K562 (cell line): Measurements from ENCODE around the gene PBX1. TPM values are rescaled to one million over a fixed set of nuclear protein-coding genes. Genes with fewer than 3 reads are reported as not detected.
"Not testable (repeated sequence)": the region's sequence is repeated elsewhere in the genome, so short reads cannot be mapped to it uniquely, and the experiment has no call there.

Experiments used
- ATAC-seq: fragments of 200-7000 bp; cut with Tn5 transposase; 3 replicates; pipeline ENCODE4 v1.9.1; 2020; ENCODE audit warnings: moderate library complexity
- BruUV-seq: library from RNA; stranded (reverse); fragments of 400-500 nt; replicated peaks from 2 replicates; lab custom pipeline; 2021; lab: Mats Ljungman, UMichigan
- CTCF ChIA-PET: fragments of 300-600 bp; formaldehyde crosslinking; extraction: SDS; loops from one replicate; lab custom pipeline; 2021; ENCODE audit warnings: low intra/inter-chr PET ratio; lab: Yijun Ruan, JAX
- POLR2A ChIA-PET: fragments of 300-600, 350-650 bp; sonication (Branson Sonifier 250); formaldehyde crosslinking; extraction: SDS; loops from one replicate; lab custom pipeline; 2021; ENCODE audit warnings: antibody characterized with exemption, inconsistent platforms; lab: Yijun Ruan, JAX
- DNase-seq, 4 experiments: peaks; one replicate each; pipeline versions ENCODE4 v3.0.0 to v3.0.0-alpha.2; 2011 to 2018; ENCODE audit warnings: low spot score in 3 of 4, mixed read lengths in 3 of 4; ENCODE audit errors: extremely low read depth in 1 of 4
- FAIRE-seq: peaks from 2 replicates; lab custom pipeline; 2011; peaks lifted over from hg19 to GRCh38; lab: Jason Lieb, UNC
- H2AFZ ChIP-seq: 2 replicates; pipeline ENCODE4 v1.6.0; 2011; ENCODE audit warnings: low read depth, low read length, control low read depth, inconsistent platforms
- H3K27ac ChIP-seq: fragments of 200-600 bp; 3 replicates; pipeline ENCODE4 v1.8.0; 2011; ENCODE audit warnings: low read depth, mild to moderate bottlenecking, control low read depth, inconsistent platforms, low read length, moderate library complexity, mixed read lengths; ENCODE audit errors: extremely low read depth
- H3K27me3 ChIP-seq, 2 experiments: fragments of 300-600 bp in 1 of 2; 2 replicates in 1 of 2; 3 replicates in 1 of 2; pipeline versions ENCODE4 v1.6.0 to v1.8.0; 2011; ENCODE audit warnings: inconsistent platforms in 2 of 2, low read length in 2 of 2, mild to moderate bottlenecking in 1 of 2, mixed read lengths in 1 of 2, moderate library complexity in 1 of 2; ENCODE audit not compliant: control insufficient read depth in 2 of 2, insufficient read depth in 2 of 2
- H3K36me3 ChIP-seq: fragments of 300-600 bp; 3 replicates; pipeline ENCODE4 v1.8.0; 2011; ENCODE audit warnings: mild to moderate bottlenecking, low read length, inconsistent platforms; ENCODE audit not compliant: control insufficient read depth, insufficient read depth
- H3K4me1 ChIP-seq, 2 experiments: fragments of 200-600 bp in 1 of 2; replicated peaks in 1 of 2; 2 replicates in 1 of 2; 3 replicates in 1 of 2; pipeline versions ENCODE4 v1.5.1 to v1.8.0; 2011; ENCODE audit warnings: inconsistent platforms in 2 of 2, low read length in 2 of 2, mild to moderate bottlenecking in 1 of 2, mixed read lengths in 1 of 2, moderate library complexity in 1 of 2; ENCODE audit not compliant: control insufficient read depth in 2 of 2, insufficient read depth in 2 of 2
- H3K4me2 ChIP-seq: 2 replicates; pipeline ENCODE4 v1.6.1; 2011; ENCODE audit warnings: low read length, control low read depth, inconsistent platforms, mixed read lengths; ENCODE audit not compliant: insufficient read depth
- H3K4me3 ChIP-seq: fragments of 200-600 bp; sonication (generic), shearing (Covaris generic); 2 replicates; pipeline ENCODE4 v1.5.1; 2016; ENCODE audit warnings: control low read depth, inconsistent platforms
- H3K79me2 ChIP-seq: fragments of 200-600 bp; 3 replicates; pipeline ENCODE4 v1.8.0; 2011; ENCODE audit warnings: low read length, inconsistent platforms; ENCODE audit not compliant: control insufficient read depth, insufficient read depth
- H3K9ac ChIP-seq, 2 experiments: 2 replicates each; pipeline versions ENCODE4 v1.6.0 to v1.6.1; 2011; ENCODE audit warnings: low read depth in 2 of 2, low read length in 2 of 2, control low read depth in 1 of 2, inconsistent platforms in 1 of 2, mild to moderate bottlenecking in 1 of 2, mixed read lengths in 1 of 2; ENCODE audit not compliant: insufficient read depth in 1 of 2
- H3K9me1 ChIP-seq: one replicate; pipeline ENCODE4 v1.6.0; 2011; ENCODE audit warnings: inconsistent platforms, mild to moderate bottlenecking, low read length, moderate library complexity; ENCODE audit not compliant: control insufficient read depth, insufficient read depth
- H3K9me3 ChIP-seq: replicated peaks from 2 replicates; pipeline ENCODE4 v1.5.1; 2011; ENCODE audit warnings: low read depth, low read length, inconsistent platforms; ENCODE audit not compliant: control insufficient read depth, insufficient read depth
- H4K20me1 ChIP-seq: replicated peaks from 2 replicates; pipeline ENCODE4 v1.6.1; 2011; ENCODE audit warnings: low read length, inconsistent platforms, mixed read lengths; ENCODE audit not compliant: control insufficient read depth, insufficient read depth
- MEIS2 ChIP-seq: fragments of 450-650 bp; IDR thresholded peaks from 2 replicates; pipeline ENCODE4 v1.6.1; 2014; ENCODE audit warnings: mild to moderate bottlenecking; ENCODE audit not compliant: partially characterized antibody
- whole genome bisulfite sequencing: fragments of 100-300 bp; shearing (Covaris generic); methylation state at CpG from one replicate; pipeline ENCODE4 v1.1.6; 2016; ENCODE audit warnings: low coverage, mixed read lengths; ENCODE audit not compliant: insufficient coverage; ENCODE audit errors: missing lambda C conversion rate; 5-methylcytosine and 5-hydroxymethylcytosine counted together
- in situ Hi-C: fragments of 300-500 bp; cut with MboI; formaldehyde crosslinking; loops from 4 replicates; pipeline ENCODE4 v1.15.0; 2018; ENCODE audit warnings: inconsistent platforms, mixed read lengths
- intact Hi-C: fragments of 100-400 bp; cut with micrococcal nuclease; formaldehyde crosslinking; loops from 2 replicates; pipeline ENCODE4 v1.14.2; 2022
- polyA plus RNA-seq, 8 experiments: library from polyadenylated mRNA; depleted of rRNA in 4 of 8; stranded (reverse) in 5 of 8; unstranded in 3 of 8; fragments of >200 nt; fragmentation: Nextera tagmentation in 2 of 8; fragmentation: Illumina TruSeq in 1 of 8; extraction: Ambion mirVana in 2 of 8; extraction: Trizol in 1 of 8; gene quantifications; 2 replicates each; pipeline versions ENCODE4 v1.2.1 to v1.2.3, GENCODE V29; 2011 to 2014; ENCODE audit warnings: inconsistent platforms in 1 of 8, missing spikeins in 1 of 8
- total RNA-seq, 7 experiments: library from RNA; depleted of rRNA in 6 of 7; stranded (reverse); fragments of >200 nt in 6 of 7; fragmentation: Illumina TruSeq in 2 of 7; extraction: Trizol in 2 of 7; gene quantifications; 2 replicates each; pipeline versions ENCODE4 v1.2.1 to v1.2.3, GENCODE V29; 2011 to 2021; ENCODE audit warnings: low replicate concordance in 1 of 7
- TF ChIP-seq, protein P1 (sequence below): fragments of 450-650 bp; IDR thresholded peaks from 2 replicates; pipeline ENCODE4 v1.6.1; 2016; ENCODE audit warnings: mild to moderate bottlenecking, moderate library complexity

Gene PBX1
- total and polyA plus RNA-seq, 9 of the 15 experiments (the other 6 are each of a cell fraction or from before 2014, with no cell fraction given): 0.03 to 0.62 (median 0.17) TPM

- no peak overlapping the region for H3K4me2 ChIP-seq
- POLR2A ChIA-PET: interaction anchor here (0.6 kb wide), 1 partner anchor 22 kb away, joined by 3 read pairs; no protein-coding TSS in a partner anchor
- DNase-seq: peak in 1 of 4 experiments; percentile 8
- H3K4me3 ChIP-seq: no peak overlapping the region
- peak; percentile 59 for TF ChIP-seq MEIS2
- TF ChIP-seq, protein P1, sequence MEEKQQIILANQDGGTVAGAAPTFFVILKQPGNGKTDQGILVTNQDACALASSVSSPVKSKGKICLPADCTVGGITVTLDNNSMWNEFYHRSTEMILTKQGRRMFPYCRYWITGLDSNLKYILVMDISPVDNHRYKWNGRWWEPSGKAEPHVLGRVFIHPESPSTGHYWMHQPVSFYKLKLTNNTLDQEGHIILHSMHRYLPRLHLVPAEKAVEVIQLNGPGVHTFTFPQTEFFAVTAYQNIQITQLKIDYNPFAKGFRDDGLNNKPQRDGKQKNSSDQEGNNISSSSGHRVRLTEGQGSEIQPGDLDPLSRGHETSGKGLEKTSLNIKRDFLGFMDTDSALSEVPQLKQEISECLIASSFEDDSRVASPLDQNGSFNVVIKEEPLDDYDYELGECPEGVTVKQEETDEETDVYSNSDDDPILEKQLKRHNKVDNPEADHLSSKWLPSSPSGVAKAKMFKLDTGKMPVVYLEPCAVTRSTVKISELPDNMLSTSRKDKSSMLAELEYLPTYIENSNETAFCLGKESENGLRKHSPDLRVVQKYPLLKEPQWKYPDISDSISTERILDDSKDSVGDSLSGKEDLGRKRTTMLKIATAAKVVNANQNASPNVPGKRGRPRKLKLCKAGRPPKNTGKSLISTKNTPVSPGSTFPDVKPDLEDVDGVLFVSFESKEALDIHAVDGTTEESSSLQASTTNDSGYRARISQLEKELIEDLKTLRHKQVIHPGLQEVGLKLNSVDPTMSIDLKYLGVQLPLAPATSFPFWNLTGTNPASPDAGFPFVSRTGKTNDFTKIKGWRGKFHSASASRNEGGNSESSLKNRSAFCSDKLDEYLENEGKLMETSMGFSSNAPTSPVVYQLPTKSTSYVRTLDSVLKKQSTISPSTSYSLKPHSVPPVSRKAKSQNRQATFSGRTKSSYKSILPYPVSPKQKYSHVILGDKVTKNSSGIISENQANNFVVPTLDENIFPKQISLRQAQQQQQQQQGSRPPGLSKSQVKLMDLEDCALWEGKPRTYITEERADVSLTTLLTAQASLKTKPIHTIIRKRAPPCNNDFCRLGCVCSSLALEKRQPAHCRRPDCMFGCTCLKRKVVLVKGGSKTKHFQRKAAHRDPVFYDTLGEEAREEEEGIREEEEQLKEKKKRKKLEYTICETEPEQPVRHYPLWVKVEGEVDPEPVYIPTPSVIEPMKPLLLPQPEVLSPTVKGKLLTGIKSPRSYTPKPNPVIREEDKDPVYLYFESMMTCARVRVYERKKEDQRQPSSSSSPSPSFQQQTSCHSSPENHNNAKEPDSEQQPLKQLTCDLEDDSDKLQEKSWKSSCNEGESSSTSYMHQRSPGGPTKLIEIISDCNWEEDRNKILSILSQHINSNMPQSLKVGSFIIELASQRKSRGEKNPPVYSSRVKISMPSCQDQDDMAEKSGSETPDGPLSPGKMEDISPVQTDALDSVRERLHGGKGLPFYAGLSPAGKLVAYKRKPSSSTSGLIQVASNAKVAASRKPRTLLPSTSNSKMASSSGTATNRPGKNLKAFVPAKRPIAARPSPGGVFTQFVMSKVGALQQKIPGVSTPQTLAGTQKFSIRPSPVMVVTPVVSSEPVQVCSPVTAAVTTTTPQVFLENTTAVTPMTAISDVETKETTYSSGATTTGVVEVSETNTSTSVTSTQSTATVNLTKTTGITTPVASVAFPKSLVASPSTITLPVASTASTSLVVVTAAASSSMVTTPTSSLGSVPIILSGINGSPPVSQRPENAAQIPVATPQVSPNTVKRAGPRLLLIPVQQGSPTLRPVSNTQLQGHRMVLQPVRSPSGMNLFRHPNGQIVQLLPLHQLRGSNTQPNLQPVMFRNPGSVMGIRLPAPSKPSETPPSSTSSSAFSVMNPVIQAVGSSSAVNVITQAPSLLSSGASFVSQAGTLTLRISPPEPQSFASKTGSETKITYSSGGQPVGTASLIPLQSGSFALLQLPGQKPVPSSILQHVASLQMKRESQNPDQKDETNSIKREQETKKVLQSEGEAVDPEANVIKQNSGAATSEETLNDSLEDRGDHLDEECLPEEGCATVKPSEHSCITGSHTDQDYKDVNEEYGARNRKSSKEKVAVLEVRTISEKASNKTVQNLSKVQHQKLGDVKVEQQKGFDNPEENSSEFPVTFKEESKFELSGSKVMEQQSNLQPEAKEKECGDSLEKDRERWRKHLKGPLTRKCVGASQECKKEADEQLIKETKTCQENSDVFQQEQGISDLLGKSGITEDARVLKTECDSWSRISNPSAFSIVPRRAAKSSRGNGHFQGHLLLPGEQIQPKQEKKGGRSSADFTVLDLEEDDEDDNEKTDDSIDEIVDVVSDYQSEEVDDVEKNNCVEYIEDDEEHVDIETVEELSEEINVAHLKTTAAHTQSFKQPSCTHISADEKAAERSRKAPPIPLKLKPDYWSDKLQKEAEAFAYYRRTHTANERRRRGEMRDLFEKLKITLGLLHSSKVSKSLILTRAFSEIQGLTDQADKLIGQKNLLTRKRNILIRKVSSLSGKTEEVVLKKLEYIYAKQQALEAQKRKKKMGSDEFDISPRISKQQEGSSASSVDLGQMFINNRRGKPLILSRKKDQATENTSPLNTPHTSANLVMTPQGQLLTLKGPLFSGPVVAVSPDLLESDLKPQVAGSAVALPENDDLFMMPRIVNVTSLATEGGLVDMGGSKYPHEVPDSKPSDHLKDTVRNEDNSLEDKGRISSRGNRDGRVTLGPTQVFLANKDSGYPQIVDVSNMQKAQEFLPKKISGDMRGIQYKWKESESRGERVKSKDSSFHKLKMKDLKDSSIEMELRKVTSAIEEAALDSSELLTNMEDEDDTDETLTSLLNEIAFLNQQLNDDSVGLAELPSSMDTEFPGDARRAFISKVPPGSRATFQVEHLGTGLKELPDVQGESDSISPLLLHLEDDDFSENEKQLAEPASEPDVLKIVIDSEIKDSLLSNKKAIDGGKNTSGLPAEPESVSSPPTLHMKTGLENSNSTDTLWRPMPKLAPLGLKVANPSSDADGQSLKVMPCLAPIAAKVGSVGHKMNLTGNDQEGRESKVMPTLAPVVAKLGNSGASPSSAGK: no peak
- TF ChIP-seq, all 486 proteins: peak for 1
- Histone ChIP-seq H3K36me3 (no peaks in the 10 kb centered on the region), H2AFZ (no peak overlapping the region), H3K27ac (no peak overlapping the region), H3K9ac (no peak overlapping the region), H4K20me1 (no peaks in the 10 kb centered on the region; the same call in 1 of the 2 replicates), H3K9me1 (no peaks in the 10 kb centered on the region), H3K9me3 (no peaks in the 10 kb centered on the region), H3K79me2 (no peaks in the 10 kb centered on the region), H3K4me1 (no peaks in the 10 kb centered on the region; a peak in 1 of 5 replicates), H3K27me3 (peaks cover 10 to 19% of the 10 kb centered on the region in 2 experiments; a peak in 4 of 5 replicates)
- CTCF ChIA-PET: no interaction called here
- FAIRE-seq (no peak), ATAC-seq (peak; percentile 59)
- WGBS: 0% methylated on average over 13 of the region's 13 CpGs
- no TSS peak for BruUV-seq
- in situ Hi-C loops (no loop called here), intact Hi-C loops (no loop called here)
These were observed 92.5 kb downstream of the PBX1 start for GRCh38 chr1:164651351-164651951.

DNA sequence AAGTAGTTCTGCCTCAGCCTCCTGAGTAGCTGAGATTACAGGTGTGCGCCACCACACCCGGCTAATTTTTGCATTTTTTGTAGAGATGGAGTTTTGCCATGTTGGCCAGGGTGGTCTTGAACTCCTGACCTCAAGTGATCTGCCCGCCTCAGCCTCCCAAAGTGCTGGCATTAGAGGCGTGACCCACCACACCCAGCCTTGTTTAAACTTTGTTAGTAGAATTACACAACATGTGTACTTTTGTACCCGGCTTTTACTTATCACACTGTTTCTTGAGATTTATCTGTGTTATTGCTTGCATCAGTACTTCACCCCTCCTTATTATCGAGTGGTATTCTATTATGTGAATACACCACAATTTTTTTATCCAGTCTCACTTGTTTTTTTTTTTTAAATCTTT is 94.0 kb downstream of the PBX1 start:
- CTCF ChIA-PET, H3K4me3 ChIP-seq, DNase-seq, ATAC-seq, H3K36me3 ChIP-seq, POLR2A ChIA-PET, H3K9ac ChIP-seq, intact Hi-C loops, H3K27ac ChIP-seq, H4K20me1 ChIP-seq, in situ Hi-C loops, H3K9me1 ChIP-seq, H3K4me1 ChIP-seq, H3K9me3 ChIP-seq, FAIRE-seq, H3K4me2 ChIP-seq, H2AFZ ChIP-seq, BruUV-seq, H3K79me2 ChIP-seq: not testable (repeated sequence)
- 3% methylated on average over 6 of the region's 6 CpGs for WGBS
- peaks cover 3 to 10% of the 10 kb centered on the region in 2 experiments; a peak in 4 of 5 replicates for H3K27me3 ChIP-seq
